Epithelial cell of proximal tubule (primary cell): ENCODE results near the gene GOLGA3. TPM values are rescaled to one million over a fixed set of nuclear protein-coding genes. Genes with fewer than 3 reads are reported as not detected.

Source experiments
- DNase-seq: peaks from one replicate; pipeline ENCODE4 v3.0.0-alpha.2; 2011; ENCODE audit warnings: low read depth
- H3K4me3 ChIP-seq: 2 replicates; pipeline ENCODE4 v1.5.1; 2011; ENCODE audit warnings: low read depth, mild to moderate bottlenecking, low read length
- total RNA-seq: library from RNA; depleted of rRNA; stranded (reverse); fragments of >200 nt; gene quantifications from 2 replicates; pipeline ENCODE4 v1.2.3, GENCODE V29; 2015
- TF ChIP-seq, protein P1 (sequence below): conservative IDR thresholded peaks from 2 replicates; pipeline ENCODE4 v1.5.1; 2012; ENCODE audit warnings: low read depth, mild to moderate bottlenecking, low read length

Gene GOLGA3
- total RNA-seq, 1 donor from 2014 or later = 46.0 TPM

- H3K4me3 ChIP-seq = no peak overlapping the region
- TF ChIP-seq, protein P1, sequence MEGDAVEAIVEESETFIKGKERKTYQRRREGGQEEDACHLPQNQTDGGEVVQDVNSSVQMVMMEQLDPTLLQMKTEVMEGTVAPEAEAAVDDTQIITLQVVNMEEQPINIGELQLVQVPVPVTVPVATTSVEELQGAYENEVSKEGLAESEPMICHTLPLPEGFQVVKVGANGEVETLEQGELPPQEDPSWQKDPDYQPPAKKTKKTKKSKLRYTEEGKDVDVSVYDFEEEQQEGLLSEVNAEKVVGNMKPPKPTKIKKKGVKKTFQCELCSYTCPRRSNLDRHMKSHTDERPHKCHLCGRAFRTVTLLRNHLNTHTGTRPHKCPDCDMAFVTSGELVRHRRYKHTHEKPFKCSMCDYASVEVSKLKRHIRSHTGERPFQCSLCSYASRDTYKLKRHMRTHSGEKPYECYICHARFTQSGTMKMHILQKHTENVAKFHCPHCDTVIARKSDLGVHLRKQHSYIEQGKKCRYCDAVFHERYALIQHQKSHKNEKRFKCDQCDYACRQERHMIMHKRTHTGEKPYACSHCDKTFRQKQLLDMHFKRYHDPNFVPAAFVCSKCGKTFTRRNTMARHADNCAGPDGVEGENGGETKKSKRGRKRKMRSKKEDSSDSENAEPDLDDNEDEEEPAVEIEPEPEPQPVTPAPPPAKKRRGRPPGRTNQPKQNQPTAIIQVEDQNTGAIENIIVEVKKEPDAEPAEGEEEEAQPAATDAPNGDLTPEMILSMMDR = no peak
- no peak for DNase-seq
Measured at GRCh38 chr12:132719141-132719953, 109.3 kb downstream of the GOLGA3 start.

Other genes starting within 250 kb of the GOLGA3 start
- gene LRCOL1, start 218.3 kb downstream of the GOLGA3 start, total RNA-seq = not detected in 2 replicates
- gene P2RX2, start 210.1 kb downstream of the GOLGA3 start, total RNA-seq = not detected in 2 replicates
- 35.9 and 37.9 TPM in 2 replicates for gene POLE, start 141.5 kb downstream of the GOLGA3 start, total RNA-seq
- gene PXMP2, start 141.3 kb downstream of the GOLGA3 start, total RNA-seq = 48.9 and 55.1 TPM in 2 replicates
- gene PGAM5, start 118.0 kb downstream of the GOLGA3 start, total RNA-seq = 75.0 and 124 TPM in 2 replicates
- 100 and 111 TPM in 2 replicates for gene ANKLE2, start 67.0 kb downstream of the GOLGA3 start, total RNA-seq
- 26.2 and 35.7 TPM in 2 replicates for gene CHFR, start 58.7 kb upstream of the GOLGA3 start, total RNA-seq
- gene ZNF605, start 127.4 kb upstream of the GOLGA3 start, total RNA-seq = 3.7 and 5.1 TPM in 2 replicates
- gene ZNF26, start 157.5 kb upstream of the GOLGA3 start, total RNA-seq = 3.9 and 6.7 TPM in 2 replicates
- gene ZNF84, start 208.6 kb upstream of the GOLGA3 start, total RNA-seq = 9.2 and 11.4 TPM in 2 replicates